C1 segment of cervical spinal cord (tissue), 14 donors: ENCODE measurements around the gene TNS3.
"Not testable (repeated sequence)": the region's sequence is repeated elsewhere in the genome, so short reads cannot be mapped to it uniquely, and the experiment has no call there.

Experiments used
- DNase-seq, 14 donors: peaks; one replicate each; lab custom pipeline; 2025; lab: John Stamatoyannopoulos, UW

Gene TNS3

GRCh38 chr7:47473499-47474210, 108.3 kb downstream of the TNS3 start:
- DNase-seq, result no peak

DNA sequence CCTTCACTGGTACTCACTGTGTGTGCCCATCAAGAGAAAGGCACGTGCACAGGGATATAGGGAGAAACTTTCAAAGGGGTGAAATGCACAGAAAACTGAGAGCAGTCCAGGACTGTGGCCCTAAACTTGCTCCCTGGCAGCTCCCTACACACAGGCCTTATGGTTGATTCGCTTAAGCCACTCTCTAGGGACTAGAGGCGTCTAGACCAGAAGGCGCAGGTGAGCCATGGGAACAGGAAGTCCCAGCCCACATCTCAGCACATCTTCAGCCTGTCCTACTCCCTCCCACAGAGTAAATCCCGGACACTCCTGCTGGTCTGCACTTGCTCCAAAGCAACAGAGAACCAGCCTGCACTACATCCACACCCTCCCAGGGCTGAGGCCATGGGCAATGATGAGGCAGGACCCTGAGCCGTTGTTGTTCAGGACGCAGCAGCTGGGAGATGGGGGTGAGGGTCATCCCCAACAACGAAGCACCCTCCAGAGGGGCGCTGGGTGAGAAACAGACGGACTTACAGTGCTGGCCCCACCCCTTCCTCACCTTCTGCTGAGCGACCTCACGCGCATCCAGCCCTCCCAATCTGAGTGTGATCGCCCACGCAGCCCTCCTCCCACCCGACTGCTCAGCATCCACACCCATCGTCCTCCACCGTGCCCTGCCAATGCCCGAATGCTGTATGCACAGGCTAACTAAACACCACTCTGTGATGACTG, 109.3 kb downstream of the TNS3 start:
- no peak for DNase-seq

DNA sequence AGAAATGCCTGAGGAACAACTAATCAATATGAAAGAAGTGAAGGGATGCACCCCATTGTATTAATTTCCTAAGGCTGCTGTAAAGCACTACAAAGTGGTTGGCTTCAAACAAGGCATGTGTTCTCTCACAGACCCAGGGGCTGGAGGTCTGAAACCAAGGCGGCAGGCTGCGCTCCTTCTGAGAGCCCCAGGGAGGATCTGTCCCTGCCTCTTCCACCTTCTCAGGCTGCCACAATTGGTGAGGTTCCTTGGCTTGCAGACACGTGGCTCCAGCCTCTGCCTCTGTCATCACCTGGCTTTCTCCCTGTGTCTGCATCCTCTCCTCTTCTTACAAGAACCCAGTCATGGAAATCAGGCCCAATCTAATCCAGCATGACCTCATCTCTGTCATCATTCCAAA, 110.1 kb downstream of the TNS3 start:
- no peak for DNase-seq

GRCh38 chr7:47471358-47471703, 110.6 kb downstream of the TNS3 start:
- no peak for DNase-seq

- DNase-seq, result no peak
Measured at GRCh38 chr7:47470567-47471357, 111.1 kb downstream of the TNS3 start.

DNA sequence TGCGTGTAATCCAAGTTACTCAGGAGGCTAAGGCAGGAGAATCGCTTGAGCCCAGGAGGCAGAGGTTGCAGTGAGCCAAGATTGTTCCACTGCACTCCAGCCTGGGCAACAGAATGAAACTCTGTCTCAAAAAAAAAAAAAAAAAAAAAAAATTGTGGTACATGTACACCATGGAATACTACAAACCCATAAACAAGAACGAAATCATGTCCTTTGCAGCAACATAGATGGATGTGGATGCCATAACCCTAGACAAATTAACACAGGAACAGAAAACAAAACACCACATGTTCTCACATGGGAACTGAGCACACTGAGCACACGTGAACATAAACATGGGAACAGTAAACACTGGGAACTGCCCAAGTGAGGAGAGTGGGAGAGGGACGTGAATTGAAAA, 112.1 kb downstream of the TNS3 start:
- DNase-seq, result not testable (repeated sequence)

- DNase-seq, result no peak
Measured at GRCh38 chr7:47466832-47467231, 115.1 kb downstream of the TNS3 start.

GRCh38 chr7:47465191-47465590, 116.7 kb downstream of the TNS3 start:
- no peak for DNase-seq

DNA sequence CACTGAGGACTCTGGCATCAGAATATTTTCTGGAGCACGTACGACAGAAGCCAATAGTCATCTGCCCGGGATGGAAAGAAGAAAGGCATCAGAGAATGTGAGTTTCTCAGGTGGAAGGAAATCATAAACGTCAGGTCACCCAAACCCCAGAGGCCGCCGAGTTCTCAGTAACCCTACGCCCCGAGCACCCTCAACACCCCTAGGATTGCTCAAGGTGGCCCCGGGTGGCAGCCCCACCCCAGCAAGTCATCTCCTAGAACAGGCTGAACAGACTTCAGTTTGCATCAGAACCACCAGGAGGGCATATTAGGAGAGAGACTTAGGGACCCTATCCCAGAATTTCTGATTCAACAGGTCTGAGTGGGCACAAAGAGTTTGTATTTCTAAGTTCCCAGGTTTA, 117.6 kb downstream of the TNS3 start:
- no peak for DNase-seq

GRCh38 chr7:47461746-47462145, 120.2 kb downstream of the TNS3 start:
- no peak for DNase-seq

GRCh38 chr7:47461161-47461560, 120.8 kb downstream of the TNS3 start:
- DNase-seq, result peak in 2 of 14 donors; percentile 21 to 23

DNA sequence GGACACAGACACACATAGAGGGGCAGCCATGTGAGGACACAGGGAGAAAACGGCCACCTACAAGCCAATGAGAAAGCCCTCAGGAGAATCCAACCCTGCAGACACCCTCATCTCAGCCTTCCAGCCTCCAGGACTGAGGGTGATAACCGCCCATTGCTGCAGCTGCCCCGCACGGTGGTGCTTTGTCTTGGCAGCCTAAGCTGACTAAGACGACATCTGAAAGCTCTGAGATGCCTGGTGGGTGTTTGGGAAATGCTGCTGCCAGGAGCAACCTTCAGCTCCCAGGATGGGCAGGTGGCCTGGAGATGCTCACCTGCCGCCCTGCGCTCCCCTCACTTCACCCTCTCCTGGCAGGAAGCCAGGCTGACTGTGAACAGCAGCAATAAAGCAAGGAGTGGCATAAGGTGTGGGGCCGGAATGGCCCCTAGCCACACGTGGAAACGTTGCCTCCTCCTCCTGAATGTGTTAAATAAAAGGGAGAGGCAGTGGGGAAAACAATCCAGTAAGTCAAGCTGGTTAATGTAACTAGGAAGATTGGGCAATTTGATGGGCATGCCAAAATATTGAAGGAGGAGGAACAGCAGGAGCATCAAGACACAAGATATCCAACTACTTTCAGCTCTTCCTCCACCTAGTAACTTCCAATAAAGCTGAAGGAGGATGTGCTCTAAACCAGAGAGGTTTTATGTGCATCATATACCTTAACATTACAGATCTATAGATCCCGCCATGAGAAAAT, 121.5 kb downstream of the TNS3 start:
- no peak for DNase-seq

DNA sequence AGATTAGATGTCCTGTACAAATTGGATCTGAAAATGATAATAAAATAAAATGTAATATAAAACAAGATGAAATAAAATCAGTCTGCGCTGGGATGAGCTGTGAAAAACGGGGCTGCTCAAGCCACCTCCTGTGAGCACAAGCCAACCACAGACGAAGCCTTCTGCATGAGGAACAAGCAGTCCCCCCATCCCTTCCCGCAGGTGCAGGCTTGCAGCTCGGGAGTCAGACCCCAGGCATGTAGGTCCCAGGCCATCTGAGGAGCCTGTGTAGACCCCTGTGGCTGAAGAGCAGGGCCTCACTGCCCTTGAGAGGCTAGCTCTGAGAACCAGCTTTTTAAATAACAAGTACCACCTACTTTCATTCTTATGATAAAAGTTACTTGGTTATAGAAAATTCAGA, 123.4 kb downstream of the TNS3 start:
- DNase-seq, result no peak

- peak in 1 of 14 donors; percentile 16 for DNase-seq
Measured at GRCh38 chr7:47458057-47458456, 123.9 kb downstream of the TNS3 start.

- DNase-seq, result no peak
Measured at GRCh38 chr7:47456210-47456955, 125.5 kb downstream of the TNS3 start.

DNA sequence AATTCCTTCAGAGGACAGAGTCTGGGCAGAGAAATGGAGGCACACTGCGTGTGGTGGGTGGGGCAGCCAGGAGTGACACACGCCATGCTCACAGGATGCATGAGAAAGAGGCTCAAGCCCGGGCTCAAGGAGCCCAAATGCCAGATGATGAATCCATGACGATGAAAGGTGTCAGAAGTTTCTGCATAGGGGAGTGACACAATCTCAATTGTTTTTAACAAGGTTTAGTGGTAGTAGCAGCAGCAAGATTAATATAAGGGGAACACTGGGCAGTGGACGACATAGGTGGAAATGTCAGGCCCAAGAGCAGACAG, 126.1 kb downstream of the TNS3 start:
- no peak for DNase-seq

GRCh38 chr7:47454974-47455871, 126.7 kb downstream of the TNS3 start:
- no peak for DNase-seq

GRCh38 chr7:47454069-47454973, 127.6 kb downstream of the TNS3 start:
- no peak for DNase-seq
